HG03196 (cell line): Measurements from ENCODE around the gene PALLD.
"Not testable (repeated sequence)": the region's sequence is repeated elsewhere in the genome, so short reads cannot be mapped to it uniquely, and the experiment has no call there.

Experiments
- ATAC-seq: cut with Tn5 transposase; IDR thresholded peaks from one replicate; pipeline ENCODE4 v1.9.1; 2021; ENCODE audit not compliant: unreplicated experiment

The PALLD gene

GRCh38 chr4:168490711-168491110 is 6.1 kb upstream of the PALLD start:
- no peak for ATAC-seq

GRCh38 chr4:168491563-168491962 is 5.3 kb upstream of the PALLD start:
- no peak for ATAC-seq

GRCh38 chr4:168498251-168498650 is 1.4 kb downstream of the PALLD start:
- ATAC-seq = no peak

- ATAC-seq = no peak
Measured at GRCh38 chr4:168499241-168499640, 2.4 kb downstream of the PALLD start.

- ATAC-seq = no peak
Measured at GRCh38 chr4:168501407-168501806, 4.6 kb downstream of the PALLD start.

GRCh38 chr4:168502861-168503260 is 6.0 kb downstream of the PALLD start:
- no peak for ATAC-seq

GRCh38 chr4:168503652-168504362 is 7.0 kb downstream of the PALLD start:
- ATAC-seq = no peak

- ATAC-seq = no peak
Measured at GRCh38 chr4:168504526-168504925, 7.7 kb downstream of the PALLD start.

- ATAC-seq = no peak
Measured at GRCh38 chr4:168506014-168506413, 9.2 kb downstream of the PALLD start.

GRCh38 chr4:168507178-168507815 is 10.4 kb downstream of the PALLD start:
- no peak for ATAC-seq

- no peak for ATAC-seq
Measured at GRCh38 chr4:168508683-168509082, 11.8 kb downstream of the PALLD start.

- no peak for ATAC-seq
Measured at GRCh38 chr4:168509786-168510185, 12.9 kb downstream of the PALLD start.

GRCh38 chr4:168511780-168512489 is 15.1 kb downstream of the PALLD start:
- ATAC-seq = no peak

GRCh38 chr4:168513826-168514225 is 17.0 kb downstream of the PALLD start:
- not testable (repeated sequence) for ATAC-seq

- no peak for ATAC-seq
Measured at GRCh38 chr4:168514249-168514852, 17.5 kb downstream of the PALLD start.

GRCh38 chr4:168515222-168516011 is 18.6 kb downstream of the PALLD start:
- no peak for ATAC-seq

- ATAC-seq = no peak
Measured at GRCh38 chr4:168516841-168517240, 20.0 kb downstream of the PALLD start.

- ATAC-seq = no peak
Measured at GRCh38 chr4:168519576-168519975, 22.7 kb downstream of the PALLD start.

GRCh38 chr4:168521721-168522120 is 24.9 kb downstream of the PALLD start:
- ATAC-seq = no peak

- no peak for ATAC-seq
Measured at GRCh38 chr4:168522356-168522755, 25.5 kb downstream of the PALLD start.
